Measurements from ENCODE around the gene NUDT22.

The NUDT22 gene

GRCh38 chr11:64254326-64254725 is 28.3 kb downstream of the NUDT22 start:
- no peak for DNase-seq (ENCODE audit: low read depth)

GRCh38 chr11:64255135-64256128 is 29.4 kb downstream of the NUDT22 start:
- DNase-seq (ENCODE audit: low read depth) = no peak

GRCh38 chr11:64256300-64256699 is 30.2 kb downstream of the NUDT22 start:
- no peak for DNase-seq (ENCODE audit: low read depth)

DNA sequence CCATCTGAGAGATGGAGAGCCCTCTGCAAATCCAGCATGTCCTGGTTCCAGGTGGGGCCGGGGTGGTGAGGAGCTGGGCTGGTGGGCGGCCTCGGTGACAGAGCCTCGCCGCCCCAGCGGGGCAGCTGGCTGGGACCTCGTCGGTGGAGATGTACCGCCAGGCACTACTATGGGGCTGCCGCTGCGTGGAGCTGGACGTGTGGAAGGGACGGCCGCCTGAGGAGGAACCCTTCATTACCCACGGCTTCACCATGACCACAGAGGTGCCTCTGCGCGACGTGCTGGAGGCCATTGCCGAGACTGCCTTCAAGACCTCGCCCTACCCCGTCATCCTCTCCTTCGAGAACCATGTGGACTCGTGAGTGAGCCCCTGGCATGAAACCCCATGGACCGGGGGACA is 32.3 kb downstream of the NUDT22 start:
- DNase-seq (ENCODE audit: low read depth) = no peak

GRCh38 chr11:64258946-64259532 is 33.0 kb downstream of the NUDT22 start:
- no peak for DNase-seq (ENCODE audit: low read depth)

GRCh38 chr11:64259533-64260067 is 33.5 kb downstream of the NUDT22 start:
- no peak for DNase-seq (ENCODE audit: low read depth)

DNA sequence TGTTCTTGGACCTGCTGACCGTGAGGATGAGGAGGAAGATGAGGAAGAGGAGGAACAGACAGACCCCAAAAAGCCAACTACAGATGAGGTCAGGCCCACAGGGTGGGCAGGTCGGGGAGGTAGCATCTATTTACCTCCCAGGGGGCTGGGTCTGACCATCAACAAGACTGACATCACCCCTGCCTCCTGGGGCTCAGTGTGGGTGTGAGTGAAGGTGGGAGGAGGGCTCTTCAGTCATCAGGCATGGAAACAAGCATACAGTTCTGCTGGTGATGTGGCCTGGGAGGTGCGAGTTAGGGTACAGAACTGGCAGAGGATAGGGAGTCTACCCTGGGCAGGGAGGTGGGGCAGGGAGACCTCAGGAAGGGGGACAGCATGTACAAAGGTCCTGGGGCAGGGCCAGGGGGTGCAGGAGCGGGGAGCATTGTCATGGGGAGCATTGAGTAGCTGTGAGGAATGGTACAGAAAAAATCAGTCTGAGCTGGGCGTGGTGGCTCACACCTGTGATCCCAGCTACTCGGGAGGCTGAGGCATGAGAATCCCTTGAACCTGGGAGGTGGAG is 34.2 kb downstream of the NUDT22 start:
- DNase-seq (ENCODE audit: low read depth) = no peak

GRCh38 chr11:64261556-64262080 is 35.5 kb downstream of the NUDT22 start:
- no peak for DNase-seq (ENCODE audit: low read depth)

GRCh38 chr11:64262271-64263002 is 36.4 kb downstream of the NUDT22 start:
- no peak for DNase-seq (ENCODE audit: low read depth)

- no peak for DNase-seq (ENCODE audit: low read depth)
Observed at GRCh38 chr11:64263021-64263946, 37.2 kb downstream of the NUDT22 start.

- no peak for DNase-seq (ENCODE audit: low read depth)
Observed at GRCh38 chr11:64263947-64264317, 37.9 kb downstream of the NUDT22 start.

GRCh38 chr11:64264371-64264852 is 38.3 kb downstream of the NUDT22 start:
- DNase-seq (ENCODE audit: low read depth) = no peak

DNA sequence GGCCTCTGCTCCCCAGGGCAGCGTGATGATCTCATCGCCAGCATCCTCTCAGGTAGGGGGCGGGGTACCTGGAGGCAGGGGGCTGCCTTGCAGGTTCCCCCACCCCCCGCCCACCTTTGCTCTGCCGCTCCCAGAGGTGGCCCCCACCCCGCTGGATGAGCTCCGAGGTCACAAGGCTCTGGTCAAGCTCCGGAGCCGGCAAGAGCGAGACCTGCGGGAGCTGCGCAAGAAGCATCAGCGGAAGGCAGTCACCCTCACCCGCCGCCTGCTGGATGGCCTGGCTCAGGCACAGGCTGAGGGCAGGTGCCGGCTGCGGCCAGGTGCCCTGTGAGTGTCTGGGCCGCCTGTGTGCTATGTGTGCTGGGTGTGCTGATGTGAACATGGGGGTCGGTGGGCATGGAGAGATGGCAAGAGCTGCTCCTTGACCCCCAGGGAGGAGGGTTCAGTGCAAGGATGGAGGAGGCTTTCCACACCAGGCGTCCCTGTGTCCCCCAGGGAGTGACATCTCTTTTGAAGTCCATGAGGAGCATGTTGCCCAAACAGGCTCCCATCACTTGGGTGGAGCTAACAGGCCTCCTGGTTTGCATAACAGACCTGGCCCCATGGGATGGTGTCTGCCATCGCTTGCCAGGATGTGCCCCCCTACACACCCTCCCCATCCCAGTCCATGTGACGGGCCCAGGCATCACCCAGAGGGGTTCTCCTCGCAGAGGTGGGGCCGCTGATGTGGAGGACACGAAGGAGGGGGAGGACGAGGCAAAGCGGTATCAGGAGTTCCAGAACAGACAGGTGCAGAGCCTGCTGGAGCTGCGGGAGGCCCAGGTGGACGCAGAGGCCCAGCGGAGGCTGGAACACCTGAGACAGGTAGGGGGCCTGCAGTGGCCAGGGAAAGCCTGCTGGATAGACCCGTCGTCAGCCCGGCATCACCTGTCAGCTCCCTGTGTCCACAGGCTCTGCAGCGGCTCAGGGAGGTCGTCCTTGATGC is 39.4 kb downstream of the NUDT22 start:
- no peak for DNase-seq (ENCODE audit: low read depth)

GRCh38 chr11:64266339-64266738 is 40.3 kb downstream of the NUDT22 start:
- DNase-seq (ENCODE audit: low read depth) = no peak

DNA sequence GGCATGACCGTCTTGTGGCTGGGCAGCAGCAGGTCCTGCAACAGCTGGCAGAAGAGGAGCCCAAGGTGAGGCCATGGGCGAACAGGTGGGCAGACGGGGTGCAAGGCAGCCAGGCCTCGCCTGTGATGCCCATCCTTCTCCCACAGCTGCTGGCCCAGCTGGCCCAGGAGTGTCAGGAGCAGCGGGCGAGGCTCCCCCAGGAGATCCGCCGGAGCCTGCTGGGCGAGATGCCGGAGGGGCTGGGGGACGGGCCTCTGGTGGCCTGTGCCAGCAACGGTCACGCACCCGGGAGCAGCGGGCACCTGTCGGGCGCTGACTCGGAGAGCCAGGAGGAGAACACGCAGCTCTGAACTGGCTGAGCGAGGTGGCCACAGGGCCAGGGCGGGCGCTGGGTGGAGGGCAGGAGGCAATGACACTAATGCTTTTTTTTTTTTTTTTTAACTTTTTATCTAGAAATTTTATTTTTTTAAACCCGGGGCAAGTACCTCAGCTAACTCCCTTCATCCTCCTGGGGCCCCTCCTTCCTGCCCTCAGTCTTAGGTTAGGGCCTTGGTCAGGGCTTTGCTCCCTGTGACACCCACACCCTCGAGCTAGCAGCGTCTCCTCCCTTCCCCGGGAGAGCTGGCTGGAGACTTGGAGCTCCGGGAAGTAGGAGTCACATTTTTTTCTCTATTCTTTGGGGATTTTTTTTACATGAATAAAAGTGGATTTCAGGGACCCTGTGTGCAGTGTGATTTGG is 41.3 kb downstream of the NUDT22 start:
- DNase-seq (ENCODE audit: low read depth) = no peak

GRCh38 chr11:64268025-64268892 is 42.2 kb downstream of the NUDT22 start:
- no peak for DNase-seq (ENCODE audit: low read depth)

- DNase-seq (ENCODE audit: low read depth) = no peak
Observed at GRCh38 chr11:64268893-64269539, 42.9 kb downstream of the NUDT22 start.

Data from T follicular helper cell (primary cell).